GM18508 (cell line): ENCODE results near the gene ZNF446.

Experiments
- ATAC-seq: cut with Tn5 transposase; IDR thresholded peaks from one replicate; pipeline ENCODE4 v1.9.1; 2021; ENCODE audit warnings: moderate number of reproducible peaks; ENCODE audit not compliant: insufficient read depth, unreplicated experiment

ZNF446 gene

DNA sequence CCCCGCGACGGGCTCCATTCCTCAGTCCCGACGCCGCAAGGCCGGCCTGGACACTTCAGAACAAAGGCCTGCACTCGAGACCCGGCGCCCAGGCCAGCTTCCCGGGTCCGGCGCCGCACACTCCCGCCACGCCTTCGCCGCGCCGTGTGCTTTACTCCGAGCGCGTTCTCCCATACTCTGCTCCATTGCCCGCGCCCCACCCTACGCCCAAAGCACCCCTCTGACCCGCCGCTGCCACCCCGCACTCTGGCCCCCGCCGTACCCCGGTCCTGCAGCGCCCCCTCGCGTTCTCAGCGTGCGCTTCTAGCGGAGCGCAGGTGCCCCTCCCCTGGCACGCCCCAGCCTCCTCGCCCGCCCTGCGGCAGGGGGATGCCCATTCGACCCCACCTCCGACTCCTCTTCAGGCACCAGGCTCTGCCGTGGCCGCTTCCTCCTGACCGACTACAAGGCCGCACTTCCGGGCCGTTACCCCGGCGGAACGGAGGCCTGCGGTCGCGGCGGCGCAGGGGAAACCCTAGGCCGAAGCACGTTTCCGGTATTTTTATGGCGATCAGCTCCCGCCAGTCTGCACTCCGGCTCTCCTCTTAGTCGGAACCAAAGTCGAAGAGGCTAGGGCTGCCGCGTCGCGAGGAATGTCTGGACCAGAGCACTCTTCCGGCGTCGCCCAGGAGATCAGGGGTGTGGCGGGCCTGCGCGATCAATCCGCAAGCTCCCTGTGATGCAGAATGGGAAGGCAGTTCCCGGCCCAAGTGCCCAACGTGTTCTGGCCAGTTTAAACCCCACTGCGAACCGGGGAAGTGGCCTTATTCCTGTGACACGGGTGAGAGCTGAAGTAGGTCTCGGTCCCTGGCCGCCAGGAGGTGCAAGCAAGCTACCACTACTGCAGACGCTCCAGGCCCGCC lies 43.5 kb downstream of the ZNF446 start, which contains the start of gene ZBTB45:
Gene ZBTB45, minus strand, starts transcription at position 456 of the 902 bp plus-strand sequence. CDS start 2,137 bp downstream, outside the sequence.
- ATAC-seq, result peak; percentile 65

DNA sequence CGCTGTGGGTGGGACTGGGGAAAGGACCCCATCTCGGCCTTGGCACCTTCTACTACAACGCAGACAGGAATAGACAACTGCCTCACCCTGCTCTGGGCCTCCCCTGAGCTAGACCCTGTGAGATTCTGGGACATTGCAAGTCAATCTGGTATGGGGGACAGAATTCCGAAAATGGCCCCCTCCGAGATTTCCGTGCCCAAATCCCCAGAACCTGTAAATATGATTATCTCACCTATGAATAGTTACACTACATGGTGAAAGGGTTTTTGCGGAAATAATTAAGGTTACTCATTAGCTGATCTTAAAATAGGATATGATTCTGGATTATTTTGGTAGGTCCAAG lies 44.1 kb downstream of the ZNF446 start:
- no peak for ATAC-seq

DNA sequence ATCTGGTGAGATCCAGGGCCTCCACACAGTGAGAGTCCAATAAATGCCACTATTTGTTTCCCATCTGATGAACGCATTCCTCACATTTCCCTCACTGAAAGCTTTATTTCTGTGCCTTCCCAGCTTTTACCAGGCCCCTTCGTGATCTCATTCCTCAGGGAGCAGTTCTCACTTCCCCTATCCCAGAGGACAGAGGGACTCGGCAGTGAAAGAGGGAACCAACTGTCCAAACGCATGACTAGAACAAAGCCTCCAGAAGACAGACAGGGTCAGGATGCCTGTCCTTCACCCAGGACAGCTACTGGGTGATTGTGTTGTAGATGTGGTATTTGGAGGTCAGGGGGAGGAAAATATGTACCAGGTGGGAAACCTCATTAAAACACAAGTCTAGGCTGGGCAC lies 45.5 kb downstream of the ZNF446 start:
- ATAC-seq, result no peak

DNA sequence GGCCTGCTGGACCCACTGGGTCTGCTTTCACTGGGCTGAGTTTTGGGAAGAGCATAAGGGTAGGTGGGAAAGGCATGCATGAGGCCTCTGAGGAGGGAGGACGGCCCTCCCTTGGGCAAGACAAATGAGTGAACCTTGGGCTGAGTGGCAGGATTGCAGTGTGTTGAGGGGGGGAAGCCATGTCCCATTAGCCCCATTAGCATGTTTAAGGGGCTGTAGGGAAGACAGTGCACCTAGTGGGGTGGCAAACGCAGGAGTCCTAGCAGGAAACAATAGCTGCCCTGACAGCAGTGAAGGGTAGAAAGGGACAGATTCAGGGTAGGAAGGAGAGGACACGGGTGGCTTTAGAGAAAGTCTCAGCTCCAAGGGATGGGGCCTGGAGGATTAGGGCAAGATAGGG lies 46.6 kb downstream of the ZNF446 start:
- ATAC-seq, result no peak

DNA sequence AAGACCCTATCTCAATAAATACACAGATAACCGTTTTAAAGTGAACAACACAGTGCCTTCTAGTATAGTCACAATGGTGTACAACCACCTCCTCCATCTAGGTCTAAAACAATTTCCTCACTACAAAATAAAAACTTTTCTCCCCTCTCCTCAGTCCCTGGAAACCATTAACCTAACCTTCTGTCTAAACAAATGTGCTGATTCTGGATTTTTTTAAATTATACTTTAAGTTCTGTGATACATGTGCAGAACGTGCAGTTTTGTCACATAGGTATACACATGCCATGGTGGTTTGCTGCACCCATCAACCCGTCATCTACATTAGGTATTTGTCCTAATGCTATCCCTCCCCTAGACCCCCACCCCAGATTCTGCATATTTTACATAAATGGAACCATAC lies 53.3 kb downstream of the ZNF446 start:
- ATAC-seq, result no peak
